ENCODE data around the gene LRP5.

- no peak for TF ChIP-seq POLR2A (IDR thresholded peaks at IDR 0.05)
- TF ChIP-seq POLR2AphosphoS5 (IDR thresholded peaks at IDR 0.05) = no peak
Observed at GRCh38 chr11:68403831-68404230, 91.4 kb downstream of the LRP5 start.
